ENCODE results near the gene TVP23C. TPM values are rescaled to one million over a fixed set of nuclear protein-coding genes. Genes with fewer than 3 reads are reported as not detected.
"Not testable (repeated sequence)": the region's sequence is repeated elsewhere in the genome, so short reads cannot be mapped to it uniquely, and the experiment has no call there.

The TVP23C gene
- total and polyA plus RNA-seq, 2 of the 8 experiments (the other 6 are each of a cell fraction or from before 2014, with no cell fraction given) = 2.9 to 9.6 TPM

DNA sequence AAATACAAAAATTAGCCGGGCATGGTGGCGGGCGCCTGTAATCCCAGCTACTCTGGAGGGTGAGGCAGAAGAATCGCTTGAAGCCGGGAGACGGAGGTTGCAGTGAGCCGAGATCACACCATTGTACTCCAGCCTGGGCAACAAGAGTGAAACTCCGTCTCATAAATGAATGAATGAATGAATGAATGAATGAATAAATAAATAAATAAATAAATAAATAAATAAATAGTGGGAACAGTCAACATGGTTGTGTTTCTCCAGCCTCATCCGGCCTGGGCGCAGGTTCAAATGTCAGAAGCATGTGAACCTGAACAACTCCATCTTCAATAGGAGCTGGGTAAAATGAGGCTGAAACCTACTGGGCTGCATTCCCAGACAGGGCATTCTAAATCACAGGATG lies 1.8 kb downstream of the TVP23C start:
- H4K5ac ChIP-seq (ENCODE audit: insufficient read length, low read depth, low read length); H3K18ac ChIP-seq (ENCODE audit: extremely low read depth, low read length); H3K56ac ChIP-seq (replicated peaks; ENCODE audit: insufficient read length, low read depth, low read length); H2AFZ ChIP-seq (ENCODE audit: low read length); H2BK15ac ChIP-seq (ENCODE audit: low read length); H3K9ac ChIP-seq (replicated peaks in 1 of 4; ENCODE audit: extremely low read depth in 1 of 4, low read depth in 3 of 4, low read length in 3 of 4); H3K14ac ChIP-seq (ENCODE audit: insufficient read length); H3K4ac ChIP-seq (replicated peaks; ENCODE audit: insufficient read length, low read depth, low read length); FAIRE-seq; DNase-seq (ENCODE audit: low read depth in 1 of 2, low spot score in 2 of 2); H3K23ac ChIP-seq (ENCODE audit: insufficient read length); H3K27ac ChIP-seq (ENCODE audit: low read depth, low read length); H3K9me3 ChIP-seq (ENCODE audit: insufficient read depth in 2 of 2, low read depth in 1 of 2, low read length in 1 of 2); H4K20me1 ChIP-seq (replicated peaks in 1 of 2; ENCODE audit: control insufficient read depth in 1 of 2, insufficient read depth in 2 of 2, low read length in 2 of 2); H2BK5ac ChIP-seq (ENCODE audit: low read depth, low read length); H2BK120ac ChIP-seq (replicated peaks; ENCODE audit: low read depth, low read length); H2BK20ac ChIP-seq (ENCODE audit: low read length); H2AK5ac ChIP-seq (ENCODE audit: low read depth, low read length); H2BK12ac ChIP-seq (ENCODE audit: low read depth, low read length); H3K79me1 ChIP-seq (ENCODE audit: low read depth, low read length); CTCF ChIA-PET (ENCODE audit: partially characterized antibody); H3K79me2 ChIP-seq (ENCODE audit: control insufficient read depth in 1 of 2, insufficient read depth in 2 of 2, low read length in 2 of 2); H3K36me3 ChIP-seq (ENCODE audit: control insufficient read depth in 2 of 4, insufficient read depth in 4 of 4, low read length in 3 of 4); H3K23me2 ChIP-seq (ENCODE audit: low read depth, low read length); H4K91ac ChIP-seq (replicated peaks; ENCODE audit: insufficient read length, low read length); H3K4me3 ChIP-seq (ENCODE audit: extremely low read depth in 1 of 4, insufficient read depth in 2 of 4, low read depth in 3 of 4, low read length in 4 of 4); POLR2A ChIA-PET (ENCODE audit: partially characterized antibody); H4K8ac ChIP-seq (ENCODE audit: extremely low read depth, insufficient read depth, low read length); H3K27me3 ChIP-seq (replicated peaks in 1 of 4; ENCODE audit: control insufficient read depth in 3 of 4, extremely low read depth in 1 of 4, insufficient read depth in 3 of 4, low read length in 3 of 4); H3K4me1 ChIP-seq (replicated peaks in 1 of 4; ENCODE audit: control insufficient read depth in 3 of 4, insufficient read depth in 4 of 4, low read length in 3 of 4); H3K4me2 ChIP-seq (ENCODE audit: insufficient read depth in 1 of 2, low read depth in 2 of 2, low read length in 2 of 2): not testable (repeated sequence)
- WGBS, 2 experiments (ENCODE audit: extremely low coverage in 1 of 2, insufficient coverage in 1 of 2, insufficient read length in 1 of 2, insufficient replicate concordance in 2 of 2, low coverage in 1 of 2, low lambda C conversion rate in 2 of 2, missing lambda C conversion rate in 1 of 2) = 94% methylated on average over 10 of the region's 10 CpGs; no CpG with 5 or more reads in 1 of the 2 experiments

DNA sequence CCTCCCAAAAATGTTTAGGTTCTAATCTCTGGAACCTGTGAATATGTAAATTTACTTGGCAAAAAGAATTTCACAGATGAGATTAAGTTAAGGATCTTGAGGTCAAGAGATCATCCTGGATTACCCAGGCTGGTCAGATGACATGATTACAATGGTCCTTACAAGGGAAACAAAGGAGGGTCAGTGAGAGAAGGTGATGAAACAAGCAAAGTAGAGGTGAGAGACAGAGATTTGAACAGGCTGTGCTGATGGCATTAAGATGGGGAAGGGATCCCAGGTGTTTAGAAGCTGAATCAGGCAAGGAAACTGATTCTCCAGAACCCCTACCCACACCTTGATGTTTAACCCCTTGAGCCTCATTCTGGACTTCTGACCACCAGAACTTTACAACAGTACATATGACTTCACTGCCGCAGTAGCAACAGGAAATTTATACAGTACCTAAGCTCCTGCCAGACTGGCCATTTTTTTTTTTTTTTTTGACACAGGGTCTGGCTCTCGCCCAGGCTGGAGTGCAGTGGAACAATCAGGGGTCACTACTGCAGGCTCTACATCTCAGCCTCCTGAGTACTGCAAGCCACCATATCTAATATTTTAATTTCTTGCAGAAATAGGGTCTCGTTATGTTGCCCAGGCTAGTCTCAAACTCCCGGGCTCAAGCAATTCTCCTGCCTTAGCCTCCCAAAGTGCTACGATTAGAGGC lies 4.7 kb downstream of the TVP23C start:
- H2BK5ac ChIP-seq (ENCODE audit: low read depth, low read length); FAIRE-seq; H2BK20ac ChIP-seq (ENCODE audit: low read length); H3K4me1 ChIP-seq (replicated peaks in 1 of 4; ENCODE audit: control insufficient read depth in 3 of 4, insufficient read depth in 4 of 4, low read length in 3 of 4); H2AK5ac ChIP-seq (ENCODE audit: low read depth, low read length); H2BK120ac ChIP-seq (replicated peaks; ENCODE audit: low read depth, low read length); H2AFZ ChIP-seq (ENCODE audit: low read length); H3K79me1 ChIP-seq (ENCODE audit: low read depth, low read length); DNase-seq (ENCODE audit: low read depth in 1 of 2, low spot score in 2 of 2); H4K5ac ChIP-seq (ENCODE audit: insufficient read length, low read depth, low read length); H3K18ac ChIP-seq (ENCODE audit: extremely low read depth, low read length); H3K36me3 ChIP-seq (ENCODE audit: control insufficient read depth in 2 of 4, insufficient read depth in 4 of 4, low read length in 3 of 4); H3K27me3 ChIP-seq (replicated peaks in 1 of 4; ENCODE audit: control insufficient read depth in 3 of 4, extremely low read depth in 1 of 4, insufficient read depth in 3 of 4, low read length in 3 of 4); H3K27ac ChIP-seq (ENCODE audit: low read depth, low read length); H3K9me3 ChIP-seq (ENCODE audit: insufficient read depth in 2 of 2, low read depth in 1 of 2, low read length in 1 of 2); H4K91ac ChIP-seq (replicated peaks; ENCODE audit: insufficient read length, low read length); H3K14ac ChIP-seq (ENCODE audit: insufficient read length); H3K79me2 ChIP-seq (ENCODE audit: control insufficient read depth in 1 of 2, insufficient read depth in 2 of 2, low read length in 2 of 2); H3K4me2 ChIP-seq (ENCODE audit: insufficient read depth in 1 of 2, low read depth in 2 of 2, low read length in 2 of 2); H2BK12ac ChIP-seq (ENCODE audit: low read depth, low read length); H3K23me2 ChIP-seq (ENCODE audit: low read depth, low read length); H3K56ac ChIP-seq (replicated peaks; ENCODE audit: insufficient read length, low read depth, low read length); H3K4ac ChIP-seq (replicated peaks; ENCODE audit: insufficient read length, low read depth, low read length); H3K4me3 ChIP-seq (ENCODE audit: extremely low read depth in 1 of 4, insufficient read depth in 2 of 4, low read depth in 3 of 4, low read length in 4 of 4); CTCF ChIA-PET (ENCODE audit: partially characterized antibody); H2BK15ac ChIP-seq (ENCODE audit: low read length); H4K8ac ChIP-seq (ENCODE audit: extremely low read depth, insufficient read depth, low read length); H3K23ac ChIP-seq (ENCODE audit: insufficient read length); H4K20me1 ChIP-seq (replicated peaks in 1 of 2; ENCODE audit: control insufficient read depth in 1 of 2, insufficient read depth in 2 of 2, low read length in 2 of 2); H3K9ac ChIP-seq (replicated peaks in 1 of 4; ENCODE audit: extremely low read depth in 1 of 4, low read depth in 3 of 4, low read length in 3 of 4): not testable (repeated sequence)
- 94% methylated on average over 3 of the region's 5 CpGs; no CpG with 5 or more reads in 1 of the 2 experiments for WGBS, 2 experiments (ENCODE audit: extremely low coverage in 1 of 2, insufficient coverage in 1 of 2, insufficient read length in 1 of 2, insufficient replicate concordance in 2 of 2, low coverage in 1 of 2, low lambda C conversion rate in 2 of 2, missing lambda C conversion rate in 1 of 2)
- POLR2A ChIA-PET (ENCODE audit: partially characterized antibody) = interaction anchor here (0.6 kb wide), 1 partner anchor 62 kb away, joined by 3 read pairs; no protein-coding TSS in a partner anchor
